GM18519 (cell line): ENCODE results near the gene CSKMT.
A peak's percentile ranks its signal among the peaks of the same experiment; 100 is the strongest.
"Not testable (repeated sequence)": the region's sequence is repeated elsewhere in the genome, so short reads cannot be mapped to it uniquely, and the experiment has no call there.

Experiments
- ATAC-seq: cut with Tn5 transposase; IDR thresholded peaks from one replicate; pipeline ENCODE4 v1.9.1; 2021; ENCODE audit warnings: mild to moderate bottlenecking, moderate library complexity; ENCODE audit not compliant: unreplicated experiment, low FRiP score

Gene CSKMT

GRCh38 chr11:62652161-62653006 is 12.7 kb upstream of the CSKMT start:
- ATAC-seq, result no peak

DNA sequence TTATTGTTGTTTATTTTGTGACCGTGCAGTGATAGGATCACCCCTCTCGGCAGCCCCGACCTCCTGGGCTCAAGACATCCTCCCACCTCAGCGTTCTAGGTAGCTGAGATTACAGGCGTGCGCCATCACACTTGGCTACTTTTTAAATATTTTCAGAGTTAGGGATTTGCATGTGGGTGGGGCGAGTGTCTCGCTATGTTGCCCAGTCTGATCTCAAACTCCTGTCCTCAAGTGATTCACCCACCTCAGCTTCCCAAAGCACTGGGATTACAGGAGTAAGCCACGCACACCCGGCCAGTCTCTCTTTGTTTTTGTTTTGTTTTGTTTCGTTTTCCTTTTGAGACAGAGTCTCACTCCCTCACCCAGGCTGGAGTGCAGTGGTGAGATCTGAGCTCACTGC is 10.8 kb upstream of the CSKMT start:
- no peak for ATAC-seq

- ATAC-seq, result no peak
These were observed 8.2 kb upstream of the CSKMT start for GRCh38 chr11:62656796-62657429.

GRCh38 chr11:62664405-62665074 is 572 bp upstream of the CSKMT start:
- peak; percentile 21 for ATAC-seq

- ATAC-seq, result no peak
These were observed 617 bp downstream of the CSKMT start for GRCh38 chr11:62665599-62666258.

DNA sequence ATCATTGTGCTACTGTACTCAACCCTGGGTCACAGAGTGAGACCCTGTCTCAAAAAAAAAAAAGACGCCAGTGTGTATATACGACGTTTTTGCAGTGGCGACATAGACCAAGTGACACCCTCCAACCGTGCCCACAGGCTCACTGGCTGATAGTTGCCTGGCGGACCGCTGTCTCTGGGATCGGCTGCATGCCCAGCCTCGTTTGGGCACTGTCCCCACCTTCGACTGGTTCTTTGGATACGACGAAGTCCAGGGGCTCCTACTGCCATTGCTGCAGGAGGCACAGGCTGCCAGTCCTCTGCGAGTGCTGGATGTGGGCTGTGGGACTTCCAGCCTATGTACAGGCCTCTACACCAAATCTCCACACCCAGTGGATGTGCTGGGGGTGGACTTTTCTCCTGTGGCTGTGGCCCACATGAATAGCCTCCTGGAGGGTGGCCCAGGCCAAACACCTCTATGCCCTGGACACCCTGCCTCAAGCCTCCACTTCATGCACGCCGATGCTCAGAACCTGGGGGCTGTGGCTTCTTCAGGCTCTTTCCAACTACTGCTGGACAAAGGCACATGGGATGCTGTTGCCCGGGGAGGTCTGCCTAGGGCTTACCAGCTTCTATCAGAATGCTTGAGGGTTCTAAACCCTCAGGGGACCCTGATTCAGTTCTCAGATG is 1.3 kb downstream of the CSKMT start:
- no peak for ATAC-seq

- no peak for ATAC-seq
These were observed 2.3 kb downstream of the CSKMT start for GRCh38 chr11:62667460-62667859.

DNA sequence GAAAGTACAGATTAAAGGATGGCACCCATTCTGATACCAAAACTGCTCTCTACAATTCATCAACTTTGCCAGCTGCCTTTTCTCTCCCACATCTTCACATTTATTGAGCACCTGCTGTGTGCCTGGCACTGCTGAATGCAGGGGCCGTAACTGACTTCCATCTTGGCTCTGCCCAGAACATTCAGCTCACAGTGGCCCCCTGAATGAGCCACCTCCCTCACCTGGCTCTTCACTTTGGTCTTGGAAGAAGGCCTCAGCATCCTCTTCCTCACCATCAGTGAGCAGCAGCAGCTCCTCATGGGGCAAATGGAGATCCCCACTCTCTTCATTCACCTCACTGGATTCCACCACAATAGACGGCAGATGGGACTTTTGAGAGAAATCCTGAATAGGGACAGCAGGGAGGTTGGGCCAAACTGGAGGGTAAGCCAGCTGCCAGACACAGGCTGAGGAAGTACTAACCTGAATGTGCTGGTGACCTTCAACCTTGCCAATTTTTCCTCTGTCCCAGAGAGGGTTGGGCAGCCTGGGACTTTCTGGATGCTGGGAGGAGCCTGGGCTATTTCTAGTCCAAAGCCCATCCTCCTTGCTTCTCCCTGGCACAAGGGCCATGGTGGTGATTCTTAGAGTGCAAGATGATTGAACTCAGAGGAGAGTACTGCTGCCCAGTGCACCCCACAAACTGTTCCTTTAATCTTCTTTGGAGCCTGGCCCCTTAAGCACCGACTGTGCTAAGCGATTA is 4.5 kb downstream of the CSKMT start:
- no peak for ATAC-seq

DNA sequence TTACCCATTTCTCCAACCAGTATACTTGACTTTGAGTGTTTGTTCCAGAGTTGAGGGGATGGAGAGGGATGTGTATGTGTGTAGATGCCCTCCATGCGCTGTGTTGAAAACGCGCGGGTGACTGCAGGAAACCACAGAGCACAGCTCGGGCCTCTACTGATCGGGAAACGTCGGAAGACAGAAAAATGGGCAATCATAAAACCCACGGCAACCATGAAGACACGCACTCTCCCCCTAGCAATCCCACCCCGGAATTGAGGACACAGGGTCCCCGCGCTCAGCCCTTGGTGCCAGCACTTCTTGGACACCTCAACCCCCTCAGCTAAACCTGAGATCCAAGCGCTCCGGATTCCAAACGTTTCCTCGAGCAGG is 6.1 kb downstream of the CSKMT start:
- ATAC-seq, result no peak

- ATAC-seq, result no peak
These were observed 6.7 kb downstream of the CSKMT start, which contains the start of the genes LBHD1 and UQCC3 for GRCh38 chr11:62671608-62672389. LBHD1 (minus strand) TSS chr11:62672267; CDS start chr11:62670031, 2,236 bp downstream. UQCC3 (plus strand) TSS chr11:62671673; CDS start chr11:62671746, 73 bp downstream.

GRCh38 chr11:62673196-62673525 is 8.0 kb downstream of the CSKMT start:
- ATAC-seq, result no peak

- not testable (repeated sequence) for ATAC-seq
These were observed 10.3 kb downstream of the CSKMT start for GRCh38 chr11:62675415-62675814.

- ATAC-seq, result no peak
These were observed 11.6 kb downstream of the CSKMT start for GRCh38 chr11:62676698-62677097.

DNA sequence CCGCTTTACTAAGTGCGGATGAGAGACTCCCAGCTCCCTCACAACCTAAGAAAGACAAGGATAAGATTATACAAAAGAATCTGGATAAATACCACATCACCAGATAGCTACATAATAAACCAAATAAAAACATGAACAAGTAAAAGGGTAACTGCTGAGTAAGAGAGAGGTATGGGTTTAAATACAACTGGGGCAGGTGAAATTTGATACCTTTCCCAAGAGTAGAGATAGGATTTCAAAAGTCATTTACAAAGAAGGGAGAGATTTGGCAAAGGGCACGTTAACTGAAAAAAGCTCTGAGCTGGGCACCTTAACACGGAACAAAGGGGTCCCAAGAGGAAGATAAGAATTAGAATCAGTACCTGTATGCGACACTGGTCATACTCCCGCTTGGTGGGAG is 12.0 kb downstream of the CSKMT start:
- ATAC-seq, result no peak

GRCh38 chr11:62677714-62678113 is 12.6 kb downstream of the CSKMT start:
- ATAC-seq, result no peak

- ATAC-seq, result no peak
These were observed 13.3 kb downstream of the CSKMT start for GRCh38 chr11:62678433-62678769.

GRCh38 chr11:62678770-62679696 is 13.9 kb downstream of the CSKMT start, which contains the start of gene UBXN1:
UBXN1 (minus strand) TSS chr11:62679073; CDS start chr11:62678923, 150 bp downstream.
- no peak for ATAC-seq

GRCh38 chr11:62680825-62681240 is 15.7 kb downstream of the CSKMT start:
- peak; percentile 69 for ATAC-seq
